ENCODE results near the gene ATF7IP2. TPM values are rescaled to one million over a fixed set of nuclear protein-coding genes. Genes with fewer than 3 reads are reported as not detected.

Gene ATF7IP2
- total and polyA plus RNA-seq, 9 of the 15 experiments (the other 6 are each of a cell fraction or from before 2014, with no cell fraction given), result 131 to 515 (median 196) TPM

- TF ChIP-seq ZNF780A (CRISPR knock-in tag; IDR thresholded peaks at IDR 0.05) (no peak), WHSC1 (IDR thresholded peaks at IDR 0.05; ENCODE audit: low read length) (no peak), GATA2 (CRISPR knock-in tag; IDR thresholded peaks at IDR 0.05) (peak; percentile 80), SOX6 (IDR thresholded peaks at IDR 0.05) (peak; percentile 98), ELF1 (tag; IDR thresholded peaks at IDR 0.05) (no peak), RBFOX2 (IDR thresholded peaks at IDR 0.05; ENCODE audit: low read depth, low read length) (no peak), RBM17 (IDR thresholded peaks at IDR 0.05; ENCODE audit: borderline replicate concordance, low read depth, low read length) (no peak), STAT5B (CRISPR knock-in tag; IDR thresholded peaks at IDR 0.05) (no peak), ZKSCAN8 (CRISPR knock-in tag; IDR thresholded peaks at IDR 0.05) (peak; percentile 61; the same call in 1 of the 2 replicates), CC2D1A (IDR thresholded peaks at IDR 0.05) (no peak), SMAD4 (CRISPR knock-in tag; conservative IDR thresholded peaks at IDR 0.05) (peak; percentile 85), DPF2 (IDR thresholded peaks at IDR 0.05) (peak; percentile 90), CCNT2 (IDR thresholded peaks at IDR 0.05; ENCODE audit: borderline replicate concordance, extremely low read depth, insufficient read length, low read depth, low read length) (peak; percentile 65), NR2C2 (CRISPR knock-in tag; IDR thresholded peaks at IDR 0.05) (no peak), NR2C2 (tag; IDR thresholded peaks at IDR 0.05) (no peak), FOXJ2 (tag; IDR thresholded peaks at IDR 0.05) (no peak), ZKSCAN3 (CRISPR knock-in tag; IDR thresholded peaks at IDR 0.05) (no peak), POLR2AphosphoS2 (IDR thresholded peaks at IDR 0.05; ENCODE audit: low read length) (no peak), SIN3A (IDR thresholded peaks at IDR 0.05; ENCODE audit: borderline replicate concordance in 2 of 2, control insufficient read depth in 1 of 2, low read depth in 2 of 2, low read length in 2 of 2) (no peak), RREB1 (CRISPR knock-in tag; IDR thresholded peaks at IDR 0.05) (no peak), ZC3H11A (IDR thresholded peaks at IDR 0.05; ENCODE audit: low read depth, low read length) (no peak), GATAD2B (IDR thresholded peaks at IDR 0.05; ENCODE audit: borderline replicate concordance) (no peak), BACH1 (tag; IDR thresholded peaks at IDR 0.05) (no peak)
Observed at GRCh38 chr16:10356870-10357842, 28.7 kb upstream of the ATF7IP2 start (continued).
